SK-N-SH treated with all-trans-retinoic acid at 6 μM for 48 hours (cell line): ENCODE measurements around the gene ZPR1.

Experiments used
- ATAC-seq: fragments of 200-7000 bp; cut with Tn5 transposase; 3 replicates; pipeline ENCODE4 v1.9.1; 2020; ENCODE audit warnings: mild to moderate bottlenecking, moderate library complexity
- ARNTL ChIP-seq: fragments of 450-650 bp; formaldehyde crosslinking; IDR thresholded peaks from 2 replicates; pipeline ENCODE4 v1.5.0; 2020; ENCODE audit warnings: low read depth, mild to moderate bottlenecking, moderate library complexity, borderline replicate concordance
- BACH2 ChIP-seq: fragments of 250-450 bp; sonication (Bioruptor Pico); IDR thresholded peaks from 2 replicates; pipeline ENCODE4 v1.9.0; 2021; ENCODE audit warnings: mild to moderate bottlenecking, borderline replicate concordance
- CSDC2 ChIP-seq: fragments of 250-450 bp; sonication (Bioruptor Pico); IDR thresholded peaks from 2 replicates; pipeline ENCODE4 v1.5.0; 2020; ENCODE audit warnings: mild to moderate bottlenecking, moderate library complexity
- CSRNP3 ChIP-seq: fragments of 250-450 bp; sonication (Bioruptor Pico); IDR thresholded peaks from 2 replicates; pipeline ENCODE4 v1.5.1; 2021; ENCODE audit warnings: mild to moderate bottlenecking, moderate library complexity
- ESRRG ChIP-seq: fragments of 250-450 bp; sonication (Bioruptor Pico); IDR thresholded peaks from 2 replicates; pipeline ENCODE4 v1.6.1; 2021; ENCODE audit warnings: mild to moderate bottlenecking
- GLIS3 ChIP-seq: fragments of 250-450 bp; sonication (Bioruptor Pico); IDR thresholded peaks from 2 replicates; pipeline ENCODE4 v1.5.0; 2020; ENCODE audit warnings: mild to moderate bottlenecking, moderate library complexity
- ISL1 ChIP-seq: fragments of 250-450 bp; sonication (Bioruptor Pico); IDR thresholded peaks from 2 replicates; pipeline ENCODE4 v2.1.2; 2022; ENCODE audit warnings: mild to moderate bottlenecking, moderate library complexity
- OSR1 ChIP-seq: fragments of 250-450 bp; sonication (Bioruptor Pico); IDR thresholded peaks from 2 replicates; pipeline ENCODE4 v1.8.0; 2022; ENCODE audit warnings: moderate library complexity, mild to moderate bottlenecking, inconsistent platforms
- PATZ1 ChIP-seq: fragments of 250-450 bp; sonication (Bioruptor Pico); IDR thresholded peaks from 2 replicates; pipeline ENCODE4 v1.8.0; 2020; ENCODE audit warnings: mild to moderate bottlenecking, moderate library complexity, borderline replicate concordance
- PPARA ChIP-seq: fragments of 250-450 bp; sonication (Bioruptor Pico); IDR thresholded peaks from 2 replicates; pipeline ENCODE4 v1.5.0; 2020; ENCODE audit warnings: mild to moderate bottlenecking, borderline replicate concordance
- RARB ChIP-seq: fragments of 250-450 bp; sonication (Bioruptor Pico); IDR thresholded peaks from 2 replicates; pipeline ENCODE4 v1.8.0; 2021; ENCODE audit warnings: mild to moderate bottlenecking, moderate library complexity
- TCF4 ChIP-seq: fragments of 250-450 bp; sonication (Bioruptor Pico); IDR thresholded peaks from 2 replicates; pipeline ENCODE4 v1.8.0; 2021; ENCODE audit warnings: mild to moderate bottlenecking, moderate library complexity, borderline replicate concordance
- TOX ChIP-seq: fragments of 250-450 bp; sonication (Bioruptor Pico); IDR thresholded peaks from 2 replicates; pipeline ENCODE4 v1.8.0; 2021; ENCODE audit warnings: mild to moderate bottlenecking, moderate library complexity, borderline replicate concordance
- ZC3H10 ChIP-seq: fragments of 250-450 bp; sonication (Bioruptor Pico); IDR thresholded peaks from 2 replicates; pipeline ENCODE4 v1.5.1; 2021; ENCODE audit warnings: mild to moderate bottlenecking, moderate library complexity
- ZFP30 ChIP-seq: fragments of 450-650 bp; formaldehyde crosslinking; IDR thresholded peaks from 2 replicates; pipeline ENCODE4 v1.5.0; 2022; ENCODE audit warnings: mild to moderate bottlenecking, moderate library complexity
- ZNF565 ChIP-seq: fragments of 450-650 bp; formaldehyde crosslinking; conservative IDR thresholded peaks from 2 replicates; pipeline ENCODE4 v1.5.0; 2020; ENCODE audit warnings: low read depth, mild to moderate bottlenecking, moderate library complexity
- ZNF70 ChIP-seq: fragments of 450-650 bp; formaldehyde crosslinking; IDR thresholded peaks from 2 replicates; pipeline ENCODE4 v1.5.0; 2020; ENCODE audit warnings: mild to moderate bottlenecking, moderate library complexity
- ZNF8 ChIP-seq: fragments of 450-650 bp; formaldehyde crosslinking; IDR thresholded peaks from 2 replicates; pipeline ENCODE4 v1.5.0; 2020; ENCODE audit warnings: mild to moderate bottlenecking, moderate library complexity
- TF ChIP-seq, protein P1 (sequence below): fragments of 250-450 bp; sonication (Bioruptor Pico); IDR thresholded peaks from 2 replicates; pipeline ENCODE4 v1.5.1; 2020; ENCODE audit warnings: low read depth, mild to moderate bottlenecking, moderate library complexity
- TF ChIP-seq, protein P2 (sequence below): fragments of 250-450 bp; sonication (Bioruptor Pico); IDR thresholded peaks from 2 replicates; pipeline ENCODE4 v1.5.0; 2020; ENCODE audit warnings: mild to moderate bottlenecking, moderate library complexity

The ZPR1 gene

GRCh38 chr11:116796548-116796947 lies 8.7 kb upstream of the ZPR1 start:
- ATAC-seq = no peak
- TF ChIP-seq PATZ1 (CRISPR knock-in tag) = no peak
- TF ChIP-seq ARNTL = no peak
- TF ChIP-seq, protein P1, sequence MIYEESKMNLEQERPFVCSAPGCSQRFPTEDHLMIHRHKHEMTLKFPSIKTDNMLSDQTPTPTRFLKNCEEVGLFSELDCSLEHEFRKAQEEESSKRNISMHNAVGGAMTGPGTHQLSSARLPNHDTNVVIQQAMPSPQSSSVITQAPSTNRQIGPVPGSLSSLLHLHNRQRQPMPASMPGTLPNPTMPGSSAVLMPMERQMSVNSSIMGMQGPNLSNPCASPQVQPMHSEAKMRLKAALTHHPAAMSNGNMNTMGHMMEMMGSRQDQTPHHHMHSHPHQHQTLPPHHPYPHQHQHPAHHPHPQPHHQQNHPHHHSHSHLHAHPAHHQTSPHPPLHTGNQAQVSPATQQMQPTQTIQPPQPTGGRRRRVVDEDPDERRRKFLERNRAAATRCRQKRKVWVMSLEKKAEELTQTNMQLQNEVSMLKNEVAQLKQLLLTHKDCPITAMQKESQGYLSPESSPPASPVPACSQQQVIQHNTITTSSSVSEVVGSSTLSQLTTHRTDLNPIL (CRISPR knock-in tag) = no peak
- TF ChIP-seq CSRNP3 (CRISPR knock-in tag) = no peak
- TF ChIP-seq PPARA (CRISPR knock-in tag) = no peak
- TF ChIP-seq, protein P2, sequence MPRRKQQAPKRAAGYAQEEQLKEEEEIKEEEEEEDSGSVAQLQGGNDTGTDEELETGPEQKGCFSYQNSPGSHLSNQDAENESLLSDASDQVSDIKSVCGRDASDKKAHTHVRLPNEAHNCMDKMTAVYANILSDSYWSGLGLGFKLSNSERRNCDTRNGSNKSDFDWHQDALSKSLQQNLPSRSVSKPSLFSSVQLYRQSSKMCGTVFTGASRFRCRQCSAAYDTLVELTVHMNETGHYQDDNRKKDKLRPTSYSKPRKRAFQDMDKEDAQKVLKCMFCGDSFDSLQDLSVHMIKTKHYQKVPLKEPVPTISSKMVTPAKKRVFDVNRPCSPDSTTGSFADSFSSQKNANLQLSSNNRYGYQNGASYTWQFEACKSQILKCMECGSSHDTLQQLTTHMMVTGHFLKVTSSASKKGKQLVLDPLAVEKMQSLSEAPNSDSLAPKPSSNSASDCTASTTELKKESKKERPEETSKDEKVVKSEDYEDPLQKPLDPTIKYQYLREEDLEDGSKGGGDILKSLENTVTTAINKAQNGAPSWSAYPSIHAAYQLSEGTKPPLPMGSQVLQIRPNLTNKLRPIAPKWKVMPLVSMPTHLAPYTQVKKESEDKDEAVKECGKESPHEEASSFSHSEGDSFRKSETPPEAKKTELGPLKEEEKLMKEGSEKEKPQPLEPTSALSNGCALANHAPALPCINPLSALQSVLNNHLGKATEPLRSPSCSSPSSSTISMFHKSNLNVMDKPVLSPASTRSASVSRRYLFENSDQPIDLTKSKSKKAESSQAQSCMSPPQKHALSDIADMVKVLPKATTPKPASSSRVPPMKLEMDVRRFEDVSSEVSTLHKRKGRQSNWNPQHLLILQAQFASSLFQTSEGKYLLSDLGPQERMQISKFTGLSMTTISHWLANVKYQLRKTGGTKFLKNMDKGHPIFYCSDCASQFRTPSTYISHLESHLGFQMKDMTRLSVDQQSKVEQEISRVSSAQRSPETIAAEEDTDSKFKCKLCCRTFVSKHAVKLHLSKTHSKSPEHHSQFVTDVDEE (CRISPR knock-in tag) = no peak
- no peak for TF ChIP-seq ZNF565
- no peak for TF ChIP-seq ZNF70 (CRISPR knock-in tag)
- no peak for TF ChIP-seq TOX (CRISPR knock-in tag)
- TF ChIP-seq ZNF8 (CRISPR knock-in tag) = no peak

DNA sequence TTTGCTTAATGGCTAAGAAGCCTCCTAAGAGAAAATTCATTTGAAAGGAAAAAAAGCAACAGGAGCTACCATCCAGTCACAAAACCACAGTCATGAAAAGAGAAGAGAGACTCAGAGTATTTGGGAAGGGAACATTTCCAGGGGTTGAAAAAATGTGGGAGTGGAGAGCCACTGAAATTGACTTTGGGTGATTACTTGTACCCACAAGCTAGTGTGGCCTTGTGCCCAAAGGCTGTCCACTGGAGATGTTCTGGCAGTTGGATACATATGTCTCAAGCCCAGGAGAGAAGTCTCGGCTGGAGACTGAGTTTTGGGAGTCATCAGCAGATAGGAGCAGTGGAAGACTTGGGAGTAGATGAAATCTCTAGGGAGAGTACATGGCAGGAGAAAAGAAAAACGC lies 7.0 kb upstream of the ZPR1 start:
- TF ChIP-seq ZNF565 (no peak), RARB (CRISPR knock-in tag) (no peak), ARNTL (no peak), PATZ1 (CRISPR knock-in tag) (no peak)
- no peak for ATAC-seq

- no peak for TF ChIP-seq ISL1
- TF ChIP-seq TOX (CRISPR knock-in tag) = no peak
- no peak for TF ChIP-seq ZNF70 (CRISPR knock-in tag)
- no peak for TF ChIP-seq ZFP30 (CRISPR knock-in tag)
- no peak for TF ChIP-seq CSRNP3 (CRISPR knock-in tag)
- no peak for TF ChIP-seq GLIS3 (CRISPR knock-in tag)
- TF ChIP-seq TCF4 (CRISPR knock-in tag) = no peak
- TF ChIP-seq BACH2 (CRISPR knock-in tag) = no peak
- TF ChIP-seq ZNF565 = no peak
- TF ChIP-seq ZC3H10 = no peak
- TF ChIP-seq CSDC2 (CRISPR knock-in tag) = no peak
- no peak for TF ChIP-seq PATZ1 (CRISPR knock-in tag)
- no peak for TF ChIP-seq ESRRG (CRISPR knock-in tag)
- TF ChIP-seq OSR1 (CRISPR knock-in tag) = no peak
- peak; percentile 54 for ATAC-seq
Measured at GRCh38 chr11:116793772-116794097, 5.9 kb upstream of the ZPR1 start.
